ENCODE data around the gene MCIDAS. TPM values are rescaled to one million over a fixed set of nuclear protein-coding genes. Genes with fewer than 3 reads are reported as not detected.

MCIDAS gene
- total RNA-seq = not detected
- long read RNA-seq = 0 reads

GRCh38 chr5:55226934-55227663, at the start of gene MCIDAS:
Gene MCIDAS (minus strand): TSS chr5:55227315. CDS start chr5:55227138, 177 bp downstream.
- intact Hi-C loops (cut with DNase I) = no loop called here
- no peak for DNase-seq (ENCODE audit: low spot score)

DNA sequence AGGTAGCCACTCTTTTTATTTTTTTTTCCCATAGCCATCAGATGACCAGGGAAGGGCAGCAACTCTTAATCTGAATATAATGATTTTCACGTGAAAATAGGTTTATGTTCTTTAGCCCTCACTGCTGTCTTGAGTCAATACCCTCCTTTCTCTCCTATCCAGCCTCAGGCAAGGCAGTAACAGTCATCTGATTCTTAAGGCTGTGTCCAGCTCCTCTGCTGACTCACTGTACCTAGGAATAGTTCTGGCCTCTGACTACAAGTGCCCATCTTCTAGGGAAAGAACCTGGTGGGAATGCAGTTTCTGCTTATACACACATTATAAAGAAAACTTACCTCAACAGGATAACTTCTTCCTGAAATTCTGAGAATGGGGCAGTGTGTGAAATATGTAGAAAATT, 49.7 kb upstream of the MCIDAS start:
- DNase-seq (ENCODE audit: low spot score) = no peak
- intact Hi-C loops (cut with DNase I) = no loop called here

DNA sequence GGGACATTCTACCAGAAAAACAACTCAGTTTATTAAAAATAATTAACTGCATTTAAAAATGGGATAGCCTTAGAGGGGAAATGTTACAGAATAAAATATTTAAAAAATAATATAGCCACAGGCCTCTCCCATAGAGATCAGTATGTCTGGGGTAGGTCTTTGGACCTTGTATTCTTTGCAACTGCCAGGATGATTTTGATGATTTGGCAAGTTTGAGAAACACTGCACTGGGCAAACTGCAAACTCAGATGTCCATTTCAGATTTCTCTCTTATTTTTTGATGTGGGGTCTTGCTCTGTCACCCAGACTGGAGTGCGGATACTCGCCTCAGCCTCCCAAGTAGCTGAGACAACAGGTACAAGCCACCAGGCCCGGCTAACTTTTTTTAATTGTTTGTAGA, 31.2 kb upstream of the MCIDAS start:
- intact Hi-C loops (cut with DNase I) = no loop called here
- no peak for DNase-seq (ENCODE audit: low spot score)

DNA sequence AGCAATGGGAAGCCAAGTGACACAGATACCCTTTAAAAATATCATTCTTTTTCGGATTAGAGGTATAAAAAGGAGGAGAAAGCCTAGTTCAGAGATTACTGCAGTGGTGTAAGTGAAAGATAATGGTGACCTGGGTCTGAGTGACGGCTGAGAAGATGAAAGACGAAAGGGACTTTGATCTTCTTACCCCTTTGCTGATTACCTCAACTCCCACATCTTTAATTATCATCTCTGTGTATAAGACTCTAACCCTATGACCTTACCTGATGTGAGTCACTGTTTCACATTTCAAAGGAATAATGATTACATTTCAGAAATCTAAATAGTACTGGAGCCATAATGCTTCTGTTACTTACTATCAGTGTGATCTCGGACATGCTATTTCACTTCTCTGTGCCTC, 27.7 kb upstream of the MCIDAS start:
- no peak for DNase-seq (ENCODE audit: low spot score)
- intact Hi-C loops (cut with DNase I) = no loop called here

- intact Hi-C loops (cut with DNase I) = no loop called here
- DNase-seq (ENCODE audit: low spot score) = no peak
These were observed 22.9 kb upstream of the MCIDAS start for GRCh38 chr5:55250064-55250463.

DNA sequence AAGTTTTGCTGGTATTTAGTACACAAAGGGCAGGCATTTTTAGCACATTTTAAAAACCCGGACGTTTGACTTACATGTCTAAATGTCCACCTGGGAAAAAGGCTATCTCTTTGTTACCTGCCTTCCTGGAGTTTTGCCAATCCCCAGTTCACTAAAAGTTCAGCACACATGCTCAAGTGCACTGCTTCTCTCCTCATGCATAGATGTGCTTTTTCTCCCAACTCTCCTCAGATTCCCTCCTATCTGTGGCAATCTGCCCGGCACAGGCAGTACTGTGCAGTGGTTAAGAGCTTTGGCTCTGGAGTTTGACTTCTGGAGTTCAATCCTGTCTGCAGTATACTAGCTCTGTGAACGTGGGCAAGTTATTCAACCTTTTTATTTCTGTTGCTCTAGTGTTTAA, 14.6 kb upstream of the MCIDAS start:
- intact Hi-C loops (cut with DNase I) = no loop called here
- no peak for DNase-seq (ENCODE audit: low spot score)

DNA sequence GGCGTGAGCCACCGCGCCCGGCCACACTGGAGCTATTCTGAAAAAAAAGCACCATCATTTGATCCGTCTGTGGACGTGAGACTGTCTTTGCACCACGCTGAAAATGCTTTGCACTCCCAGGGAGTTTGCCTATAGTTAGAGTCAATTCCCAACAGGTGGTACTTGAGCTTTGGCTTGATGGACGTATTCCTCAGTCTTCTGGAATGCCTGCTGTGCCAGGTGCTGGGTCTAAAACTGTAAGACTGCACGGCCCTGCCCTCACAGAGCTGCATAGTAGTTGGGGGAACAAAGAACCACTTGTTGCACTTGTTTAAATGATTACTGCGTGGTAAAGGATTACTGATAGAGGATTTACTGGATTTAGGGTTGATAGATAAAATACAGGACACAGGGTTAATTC, 9.7 kb upstream of the MCIDAS start:
- intact Hi-C loops (cut with DNase I) = no loop called here

DNA sequence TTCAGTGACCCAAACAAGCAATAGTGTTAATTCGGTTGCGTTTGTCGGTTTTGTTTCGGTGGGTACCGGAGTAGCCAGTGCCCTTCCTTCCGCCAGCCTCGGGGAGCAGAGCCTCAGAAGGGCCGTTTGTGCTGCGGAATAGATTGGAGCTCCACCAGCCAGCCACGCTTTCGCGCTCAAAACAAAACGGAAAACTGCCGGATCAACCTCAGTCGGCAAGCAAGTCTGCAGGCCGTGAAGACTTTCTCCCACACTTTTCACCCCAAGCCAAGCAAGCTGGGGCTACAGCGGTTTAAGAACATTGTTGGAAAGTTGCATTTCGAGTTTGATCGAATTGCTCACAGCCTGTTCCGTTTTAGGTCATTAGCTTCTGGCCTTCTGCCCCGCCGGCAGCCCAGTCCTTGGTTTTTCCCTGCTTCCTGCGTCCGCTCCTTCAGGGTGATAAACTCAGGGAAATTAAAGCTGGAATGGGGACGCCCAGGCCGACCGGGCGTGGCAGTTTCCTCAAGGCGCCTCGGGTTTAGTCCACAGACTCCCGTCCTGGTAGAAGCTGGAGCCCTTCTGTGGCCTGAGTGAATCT, 7.1 kb upstream of the MCIDAS start:
- intact Hi-C loops (cut with DNase I) = no loop called here
- no peak for DNase-seq (ENCODE audit: low spot score)

More for the DNA sequence above, 9.7 kb upstream of the MCIDAS start:
- DNase-seq (ENCODE audit: low spot score) = no peak

- no peak for DNase-seq (ENCODE audit: low spot score)
- intact Hi-C loops (cut with DNase I) = loop anchor here (1.0 kb wide), 1 partner anchor 59 kb away; no protein-coding TSS in a partner anchor
These were observed 6.1 kb upstream of the MCIDAS start, which contains the start of gene CCNO for GRCh38 chr5:55232985-55233928. Gene CCNO (minus strand): TSS chr5:55233608. CDS start chr5:55233523, 85 bp downstream.

DNA sequence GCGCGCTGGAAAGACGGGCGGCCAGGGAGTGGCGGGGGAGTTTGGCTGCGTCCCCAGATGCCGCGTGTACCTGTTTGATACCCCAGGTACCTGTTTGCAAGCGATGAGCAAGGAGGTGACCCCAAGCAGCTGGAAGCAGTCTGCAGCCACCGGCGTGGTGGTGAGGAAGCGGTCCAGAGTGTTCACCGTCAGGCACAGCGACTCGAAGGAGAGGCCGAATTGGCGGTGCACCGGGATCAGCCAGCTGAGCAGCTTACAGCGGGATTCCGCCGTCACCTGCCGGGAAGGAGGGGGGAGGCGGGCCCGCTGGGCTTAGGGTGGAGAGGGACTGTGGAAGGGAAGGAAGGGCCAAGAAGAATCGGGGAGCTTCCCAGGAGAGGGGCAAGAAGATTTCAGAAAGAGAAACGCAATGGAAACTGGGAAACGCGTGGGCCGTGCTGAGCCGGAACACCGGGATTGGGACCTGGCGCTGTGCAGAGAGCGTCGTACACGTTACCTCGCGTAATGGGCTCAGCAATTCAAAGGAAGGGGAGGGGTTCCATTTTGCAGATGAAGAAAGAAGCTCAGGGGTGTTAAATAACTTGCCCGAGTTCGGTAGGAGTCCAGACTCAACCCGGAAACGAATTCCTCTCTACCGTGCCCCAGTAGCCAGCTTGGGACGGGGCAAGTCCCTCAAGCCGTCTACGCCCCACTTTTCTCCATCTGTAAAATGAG, 5.3 kb upstream of the MCIDAS start:
- no peak for DNase-seq (ENCODE audit: low spot score)
- intact Hi-C loops (cut with DNase I) = loop anchor here (1.0 kb wide), 1 partner anchor 58 kb away; no protein-coding TSS in a partner anchor

DNA sequence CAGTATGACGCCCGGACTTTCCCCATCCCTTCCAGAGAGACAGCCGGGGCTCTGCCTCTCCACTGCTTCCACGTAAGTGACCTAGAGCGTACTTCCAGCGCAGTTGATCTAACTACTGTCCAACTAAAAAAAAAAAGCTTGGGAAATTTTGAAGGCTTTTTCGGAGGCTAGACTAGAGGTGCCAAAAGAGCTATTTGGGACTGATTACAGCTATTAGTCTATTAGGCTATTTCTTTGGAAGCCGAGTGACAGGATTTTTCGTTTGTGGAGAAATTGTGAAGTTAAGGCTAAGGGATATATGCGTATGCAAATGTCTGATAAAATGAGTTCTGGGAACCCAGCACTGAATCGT, 4.8 kb upstream of the MCIDAS start:
- no peak for DNase-seq (ENCODE audit: low spot score)
- intact Hi-C loops (cut with DNase I) = loop anchor here (1.0 kb wide), 1 partner anchor 58 kb away; no protein-coding TSS in a partner anchor

DNA sequence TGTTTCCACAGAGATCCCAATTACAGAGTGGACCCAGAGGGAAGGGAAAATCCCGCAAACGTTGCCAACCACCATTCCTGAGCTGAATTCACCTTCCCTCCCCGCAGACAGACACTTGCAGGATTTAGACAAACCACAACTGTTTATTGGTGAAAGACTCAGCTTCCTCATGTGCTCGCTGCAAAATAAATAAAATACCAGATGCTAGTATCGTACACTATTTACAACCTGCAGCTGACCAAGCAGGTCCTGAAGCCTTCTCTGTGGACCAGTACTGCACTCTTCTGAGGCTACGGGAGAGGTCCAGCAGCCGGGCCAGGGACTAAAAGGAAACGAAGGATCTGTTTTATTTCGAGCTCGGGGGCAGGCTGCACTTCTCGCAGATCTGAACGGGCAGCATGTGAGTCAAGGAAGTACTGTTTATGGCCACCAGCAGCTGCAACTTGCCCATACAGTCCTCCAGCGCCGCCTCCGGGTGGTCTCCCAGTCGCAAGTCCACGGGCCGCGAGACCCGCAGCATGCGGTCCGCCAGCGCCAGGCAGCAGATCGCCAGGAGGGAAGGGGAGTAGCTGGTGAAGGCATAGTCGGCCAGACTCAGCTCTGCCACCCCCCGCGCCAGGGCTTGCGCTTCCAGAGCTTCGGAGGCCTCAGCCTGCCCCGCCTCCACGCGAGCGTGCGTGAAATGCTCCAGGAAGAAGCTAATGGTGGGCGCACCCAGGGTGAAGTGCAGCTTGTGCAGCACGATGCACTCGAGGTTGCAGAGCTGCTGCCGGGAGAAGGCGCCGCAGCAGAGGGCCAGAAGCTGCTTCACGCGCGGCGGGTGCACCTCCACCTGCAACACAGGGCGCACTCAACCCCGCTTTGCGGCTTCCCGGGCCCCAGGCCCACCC, 4.2 kb upstream of the MCIDAS start:
- intact Hi-C loops (cut with DNase I) = no loop called here
- no peak for DNase-seq (ENCODE audit: low spot score)

GRCh38 chr5:55230086-55230629, 3.0 kb upstream of the MCIDAS start:
- no peak for DNase-seq (ENCODE audit: low spot score)
- intact Hi-C loops (cut with DNase I) = no loop called here

DNA sequence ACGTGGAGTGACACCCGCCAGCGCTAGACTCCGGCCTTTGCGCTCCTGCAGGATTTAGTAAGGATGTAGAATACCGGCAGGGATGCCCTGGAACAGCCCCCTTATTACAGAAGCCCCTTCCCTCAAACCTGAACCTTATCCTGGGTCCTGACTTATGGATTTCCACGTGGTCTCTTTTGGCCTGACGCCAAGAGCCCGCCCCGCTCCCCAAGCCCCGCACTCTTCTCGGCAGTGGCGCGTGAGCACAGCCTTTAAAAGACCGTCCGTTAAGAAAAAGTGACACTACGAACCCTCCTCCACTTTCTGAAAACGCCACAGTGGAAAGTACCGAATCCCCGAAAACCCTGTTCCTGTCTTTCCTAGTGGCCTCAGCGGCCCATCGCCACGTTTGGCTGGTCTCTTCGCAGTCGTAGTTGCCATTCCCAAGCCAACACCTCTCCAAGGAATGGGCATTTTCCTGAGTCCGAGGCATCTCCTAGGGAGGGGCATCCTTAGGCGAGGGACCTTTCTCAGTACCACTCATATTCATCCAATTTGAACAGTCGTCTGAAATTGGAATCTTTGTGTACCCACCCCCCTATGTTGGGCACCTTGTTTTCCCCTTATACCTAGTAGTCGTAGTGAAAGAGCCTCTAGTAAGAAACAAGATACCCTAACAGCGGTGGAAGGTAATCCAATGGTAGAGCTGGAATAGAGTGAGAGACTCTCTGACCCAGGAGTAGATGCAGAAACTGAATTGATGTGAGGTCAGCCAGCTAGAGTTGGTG, 732 bp upstream of the MCIDAS start:
- intact Hi-C loops (cut with DNase I) = no loop called here
- no peak for DNase-seq (ENCODE audit: low spot score)

- DNase-seq (ENCODE audit: low spot score) = no peak
- intact Hi-C loops (cut with DNase I) = no loop called here
These were observed 835 bp downstream of the MCIDAS start for GRCh38 chr5:55226027-55226933.

DNA sequence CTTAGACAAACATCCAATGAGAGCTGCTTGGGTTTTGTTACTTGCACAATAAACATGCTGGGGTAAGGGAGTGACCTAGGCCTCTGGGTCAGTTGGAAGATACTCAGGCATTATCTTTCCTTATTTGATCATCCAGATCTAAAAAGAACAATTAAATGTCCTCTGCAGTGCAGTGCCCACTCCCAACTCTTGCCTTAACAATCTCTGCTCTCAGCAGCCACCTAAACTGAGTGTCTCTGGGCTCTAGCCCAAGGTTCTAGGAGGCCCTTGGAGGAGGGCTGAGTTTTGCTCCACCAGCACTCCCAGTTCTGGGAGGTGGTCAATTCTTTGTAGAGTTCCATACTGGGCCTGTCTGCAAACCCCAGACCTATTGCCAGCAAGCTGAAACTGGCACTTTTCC, 1.8 kb downstream of the MCIDAS start:
- intact Hi-C loops (cut with DNase I) = no loop called here
- DNase-seq (ENCODE audit: low spot score) = no peak

GRCh38 chr5:55223812-55224240, 3.3 kb downstream of the MCIDAS start:
- no peak for DNase-seq (ENCODE audit: low spot score)
- intact Hi-C loops (cut with DNase I) = no loop called here

Measured in cardiac septum (tissue), 1 donor.